SJSA1 (cell line): ENCODE results near the gene GJA5. TPM values are rescaled to one million over a fixed set of nuclear protein-coding genes. Genes with fewer than 3 reads are reported as not detected.

Source experiments
- total RNA-seq: library from RNA; depleted of rRNA; stranded (reverse); fragments of >200 nt; shearing (Covaris generic); gene quantifications from 2 replicates; pipeline ENCODE4 v1.2.3, GENCODE V29; 2014; rRNA removed

Gene GJA5
- total RNA-seq, 1 experiment from 2014 or later = not detected

Other genes starting within 250 kb of the GJA5 start
- gene BCL9, start 219.1 kb downstream of the GJA5 start, total RNA-seq = 0.85 and 6.8 TPM in 2 replicates
- gene ACP6, start 90.1 kb downstream of the GJA5 start, total RNA-seq = 2.9 and 10.1 TPM in 2 replicates
- gene GJA8, start 142.2 kb upstream of the GJA5 start, total RNA-seq = not detected in 2 replicates
- 7.8 and 25.2 TPM in 2 replicates for gene GPR89B, start 167.8 kb upstream of the GJA5 start, total RNA-seq